ENCODE results near the gene NIT2.
A peak's percentile ranks its signal among the peaks of the same experiment; 100 is the strongest.
"Not testable (repeated sequence)": the region's sequence is repeated elsewhere in the genome, so short reads cannot be mapped to it uniquely, and the experiment has no call there.

Gene NIT2

GRCh38 chr3:100334488-100335351 lies at the start of gene NIT2:
Gene NIT2 (plus strand): TSS chr3:100334757. CDS start chr3:100334792, 35 bp downstream.
- peak; percentile 72 for DNase-seq

- no peak for DNase-seq
These were observed 46.2 kb upstream of the NIT2 start for GRCh38 chr3:100288288-100288894.

- DNase-seq, result no peak
These were observed 45.2 kb upstream of the NIT2 start for GRCh38 chr3:100289339-100289738.

GRCh38 chr3:100295089-100295488 lies 39.5 kb upstream of the NIT2 start:
- no peak for DNase-seq

GRCh38 chr3:100297784-100298183 lies 36.8 kb upstream of the NIT2 start:
- DNase-seq, result no peak

- no peak for DNase-seq
These were observed 35.5 kb upstream of the NIT2 start for GRCh38 chr3:100299016-100299415.

GRCh38 chr3:100306695-100307094 lies 27.9 kb upstream of the NIT2 start:
- no peak for DNase-seq

GRCh38 chr3:100310355-100310965 lies 24.1 kb upstream of the NIT2 start:
- DNase-seq, result no peak

- no peak for DNase-seq
These were observed 23.5 kb upstream of the NIT2 start for GRCh38 chr3:100311011-100311410.

GRCh38 chr3:100316641-100317069 lies 17.9 kb upstream of the NIT2 start:
- no peak for DNase-seq

- no peak for DNase-seq
These were observed 16.6 kb upstream of the NIT2 start for GRCh38 chr3:100317912-100318311.

GRCh38 chr3:100319951-100320350 lies 14.6 kb upstream of the NIT2 start:
- DNase-seq, result no peak

- DNase-seq, result no peak
These were observed 10.5 kb upstream of the NIT2 start for GRCh38 chr3:100324044-100324443.

- no peak for DNase-seq
These were observed 8.7 kb upstream of the NIT2 start for GRCh38 chr3:100325827-100326226.

GRCh38 chr3:100327377-100327776 lies 7.2 kb upstream of the NIT2 start:
- DNase-seq, result not testable (repeated sequence)

- DNase-seq, result no peak
These were observed 4.6 kb upstream of the NIT2 start for GRCh38 chr3:100329800-100330489.

GRCh38 chr3:100330651-100331050 lies 3.9 kb upstream of the NIT2 start:
- no peak for DNase-seq

- DNase-seq, result no peak
These were observed 2.9 kb upstream of the NIT2 start for GRCh38 chr3:100331660-100332059.

- no peak for DNase-seq
These were observed 1.5 kb upstream of the NIT2 start for GRCh38 chr3:100333051-100333450.

GRCh38 chr3:100333970-100334487 lies 528 bp upstream of the NIT2 start:
- DNase-seq, result no peak

- no peak for DNase-seq
These were observed 877 bp downstream of the NIT2 start for GRCh38 chr3:100335434-100335833.

- not testable (repeated sequence) for DNase-seq
These were observed 1.7 kb downstream of the NIT2 start for GRCh38 chr3:100336229-100336628.

- DNase-seq, result no peak
These were observed 4.4 kb downstream of the NIT2 start for GRCh38 chr3:100338911-100339310.

Data from DMS79 (cell line).